Activated gamma-delta T cell treated with anti-CD3 and anti-CD28 coated beads, Interleukin-2, amount 50 U/mL, for 16 hours (primary cell): ENCODE measurements around the gene NFIX.

Source experiments
- DNase-seq: peaks from one replicate; pipeline ENCODE4 v3.0.0-alpha.2; 2020; ENCODE audit warnings: low read depth

The NFIX gene

DNA sequence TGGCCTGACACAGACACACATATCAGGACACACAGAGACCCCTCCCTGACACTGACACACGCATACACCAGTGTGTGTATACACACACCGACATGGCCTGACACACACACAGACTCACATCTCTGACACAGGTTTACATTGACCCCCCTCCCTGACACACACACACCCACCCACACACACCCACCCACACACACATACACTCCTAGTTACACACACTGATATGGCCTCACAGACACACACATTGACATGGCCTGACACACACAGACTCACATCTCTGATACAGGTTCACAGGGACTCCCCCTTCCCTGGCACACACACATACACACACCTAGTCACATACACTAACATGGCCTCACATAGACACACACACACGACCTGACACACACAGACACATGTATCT is 4.4 kb upstream of the NFIX start:
- DNase-seq, result no peak

DNA sequence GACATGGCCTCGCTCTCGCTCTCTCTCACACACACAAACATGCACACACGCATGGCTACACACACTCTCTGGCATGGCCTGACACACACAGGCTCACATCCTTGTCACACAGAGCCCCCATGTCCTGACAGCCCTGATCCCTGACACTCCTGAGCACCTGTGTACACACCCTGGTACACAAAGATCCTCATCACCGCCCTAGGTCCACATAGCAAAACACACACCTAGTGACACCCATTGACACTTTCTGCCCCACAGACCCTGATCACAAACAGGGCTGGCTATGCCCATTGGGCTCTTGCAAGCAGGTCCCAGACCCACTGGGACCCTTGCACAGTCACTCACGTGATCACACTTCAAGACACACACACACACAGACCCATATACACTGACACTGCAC is 4.0 kb upstream of the NFIX start:
- DNase-seq, result no peak

- DNase-seq, result no peak
These were observed 2.5 kb upstream of the NFIX start for GRCh38 chr19:12992729-12993128.

- no peak for DNase-seq
These were observed 1.7 kb upstream of the NFIX start for GRCh38 chr19:12993562-12993961.

GRCh38 chr19:12995596-12996405 is 526 bp downstream of the NFIX start:
- no peak for DNase-seq

DNA sequence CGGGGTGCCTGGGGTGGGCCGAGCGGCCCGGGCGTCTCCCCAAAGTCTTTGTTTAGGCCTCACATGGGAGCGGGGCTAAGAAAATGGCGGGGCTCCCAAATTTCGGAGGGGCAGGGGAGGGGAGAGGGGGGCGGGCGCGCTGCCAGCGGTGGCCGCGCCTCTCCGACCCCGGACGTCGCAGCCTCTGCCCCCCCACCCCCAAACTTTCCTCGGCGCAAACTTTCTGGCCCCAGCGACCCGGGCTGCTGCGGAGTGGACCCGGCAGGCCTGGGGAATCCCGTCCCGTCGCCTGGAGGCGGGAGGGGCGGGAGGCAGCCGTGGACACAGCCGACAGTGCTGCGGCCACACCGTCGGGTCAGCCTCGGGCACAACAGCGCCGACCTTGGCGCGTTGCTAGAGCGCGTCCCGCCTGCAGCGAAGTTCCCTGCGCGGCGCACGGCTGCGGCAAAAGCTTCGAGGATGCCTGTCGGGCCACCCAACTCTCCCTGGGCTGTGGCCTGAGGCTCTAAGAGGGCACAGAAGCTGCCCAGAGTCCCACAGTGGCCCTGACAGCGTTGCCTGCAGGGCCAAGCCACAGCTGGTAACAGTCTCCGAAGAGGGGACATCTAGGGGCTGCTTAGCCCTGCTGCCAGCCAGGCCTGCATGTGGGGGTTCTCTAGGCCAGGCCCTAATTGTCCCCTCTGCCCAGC is 1.3 kb downstream of the NFIX start:
- DNase-seq, result no peak

DNA sequence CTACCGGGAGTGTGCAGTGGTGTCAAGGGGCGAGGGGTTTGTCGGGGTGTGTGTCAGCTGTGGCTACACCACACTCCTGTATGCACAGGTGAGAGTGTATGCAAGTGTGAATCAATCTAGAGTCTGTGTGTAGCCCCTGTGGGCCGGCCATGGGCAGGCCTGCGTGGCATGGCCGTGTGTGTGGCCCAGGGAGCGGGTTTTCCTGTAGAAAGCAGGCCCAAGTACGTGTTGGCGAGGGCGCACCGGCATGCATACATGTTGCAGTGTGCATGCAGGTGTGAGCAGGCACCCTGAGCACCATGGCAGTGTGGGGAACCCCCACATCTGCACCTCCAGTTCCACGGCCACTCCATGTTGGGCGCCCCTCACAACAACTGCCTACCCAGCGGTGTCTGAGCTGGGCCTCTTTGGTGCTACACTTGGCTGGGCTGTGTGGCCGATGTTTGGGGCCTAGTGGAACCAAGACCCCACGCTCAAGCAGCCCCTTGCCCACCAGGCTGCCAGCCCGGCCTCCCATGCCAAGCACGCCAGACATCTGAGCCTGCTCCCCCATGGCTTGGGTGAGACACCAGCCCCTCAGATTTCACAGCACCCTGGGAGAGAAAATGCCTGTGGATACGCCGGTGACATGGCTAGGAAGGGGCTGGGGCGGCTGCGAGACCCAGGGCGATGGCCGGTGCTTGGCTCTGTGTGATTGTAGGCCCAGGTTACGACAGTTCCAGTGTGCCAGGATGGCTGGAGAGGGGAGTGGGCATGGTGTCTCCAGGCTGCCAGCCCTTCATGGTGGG is 2.1 kb downstream of the NFIX start:
- no peak for DNase-seq

DNA sequence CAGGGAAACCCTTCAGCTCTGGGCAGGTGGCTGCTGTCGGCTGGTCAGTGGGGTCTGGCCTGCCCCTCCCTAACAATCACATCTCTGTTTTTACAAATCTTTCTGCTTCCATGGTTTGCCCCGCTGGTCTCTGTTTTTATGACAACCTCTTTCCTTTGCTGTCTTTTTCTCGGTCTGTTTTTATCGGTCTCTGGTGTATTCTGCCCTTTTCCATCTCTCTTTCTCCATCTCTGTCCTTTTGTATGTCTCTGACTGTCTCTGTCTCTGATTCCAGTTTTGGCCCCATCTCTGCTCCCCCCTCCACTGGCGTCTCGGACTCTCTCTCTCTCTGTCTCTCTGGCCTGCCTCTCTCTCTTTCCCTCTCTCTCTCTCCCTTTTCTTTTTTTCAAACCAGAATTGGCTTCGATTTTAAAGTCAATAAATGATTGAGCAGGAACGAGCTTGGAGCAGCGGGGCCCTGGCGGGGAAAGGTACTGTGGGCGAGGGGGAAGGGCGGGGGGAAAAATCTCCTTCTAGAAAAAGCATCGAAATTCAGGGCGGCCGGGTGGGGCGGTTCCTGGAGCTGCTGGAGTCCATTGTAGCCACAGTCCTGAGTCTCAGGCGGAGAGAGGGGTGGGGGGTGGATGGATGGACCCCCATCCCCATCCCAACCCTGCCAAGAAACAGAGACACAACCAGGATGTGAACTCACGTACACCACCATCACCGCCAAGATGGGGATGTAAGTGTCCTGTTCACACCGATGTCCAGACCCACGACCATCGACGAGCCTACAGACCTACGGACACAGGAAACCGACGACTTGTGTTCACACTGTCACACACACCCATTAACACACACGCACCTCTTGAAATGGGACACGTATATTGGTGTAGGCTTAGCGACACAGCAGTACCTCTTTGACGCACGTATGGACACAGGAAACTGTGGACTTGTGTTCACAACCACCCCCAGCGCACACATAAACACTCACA is 3.0 kb downstream of the NFIX start:
- DNase-seq, result no peak

GRCh38 chr19:13001166-13001501 is 5.9 kb downstream of the NFIX start:
- no peak for DNase-seq

- DNase-seq, result no peak
These were observed 6.4 kb downstream of the NFIX start for GRCh38 chr19:13001502-13002165.

GRCh38 chr19:13002166-13002898 is 7.1 kb downstream of the NFIX start:
- no peak for DNase-seq

- DNase-seq, result no peak
These were observed 7.8 kb downstream of the NFIX start for GRCh38 chr19:13003081-13003480.

DNA sequence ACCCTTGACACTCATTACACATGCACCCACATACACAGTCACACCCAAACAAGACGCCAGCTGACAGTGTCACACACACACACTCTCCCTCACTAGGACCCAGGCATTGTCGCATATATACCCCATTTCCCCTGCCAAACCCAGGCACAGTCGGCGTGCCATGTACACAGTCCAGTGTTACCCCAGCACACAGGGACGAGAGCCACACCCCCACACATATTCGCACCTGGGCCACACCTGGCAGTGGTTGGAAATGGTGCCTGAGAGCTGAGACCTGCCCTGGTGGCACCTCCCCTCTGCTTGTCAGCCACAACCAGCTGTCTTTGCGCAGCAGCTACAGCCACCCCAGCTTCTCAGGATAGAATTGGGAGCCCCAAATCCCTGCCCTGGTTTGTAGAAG is 9.0 kb downstream of the NFIX start:
- DNase-seq, result no peak

- no peak for DNase-seq
These were observed 10.0 kb downstream of the NFIX start for GRCh38 chr19:13005253-13005652.

- no peak for DNase-seq
These were observed 10.6 kb downstream of the NFIX start for GRCh38 chr19:13005861-13006370.

GRCh38 chr19:13006431-13007281 is 11.4 kb downstream of the NFIX start:
- no peak for DNase-seq

DNA sequence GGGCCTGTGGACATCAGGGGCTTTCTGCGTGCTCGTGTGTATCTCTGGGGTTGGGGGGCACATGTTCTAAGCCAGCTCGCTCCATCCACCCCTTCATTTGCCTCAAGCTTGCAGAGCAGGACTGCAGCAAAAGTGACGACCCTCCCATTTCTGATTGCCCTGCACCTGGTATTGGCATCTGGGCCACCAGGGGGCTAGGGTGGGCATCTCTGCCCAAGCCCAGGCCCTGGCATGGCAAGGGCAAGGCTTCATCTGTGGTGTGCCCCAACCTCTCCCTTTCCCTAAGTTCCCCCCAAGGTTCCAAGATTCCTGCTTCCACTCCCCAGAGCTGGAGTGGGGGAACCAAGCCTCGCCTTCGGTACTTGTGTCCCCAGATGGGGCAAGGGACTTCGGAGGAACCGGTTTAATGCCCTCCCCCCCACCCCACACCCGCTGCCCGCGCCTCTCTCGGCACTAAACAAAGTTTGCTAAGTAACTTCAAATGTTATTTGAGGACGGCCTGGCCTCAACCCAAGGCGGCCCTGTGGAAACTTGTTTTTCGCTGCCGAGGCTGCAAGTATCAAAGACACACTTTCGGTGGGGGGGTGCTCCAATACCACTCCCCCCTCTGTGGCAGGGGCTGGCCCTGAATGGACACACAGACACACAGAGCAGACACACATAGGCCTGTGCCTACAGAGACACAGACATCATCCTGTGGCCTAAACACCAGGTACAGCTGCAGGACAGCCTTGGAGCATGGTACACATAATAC is 12.2 kb downstream of the NFIX start:
- no peak for DNase-seq

- no peak for DNase-seq
These were observed 13.9 kb downstream of the NFIX start for GRCh38 chr19:13008926-13009787.
